ELF-1 (cell line): Measurements from ENCODE around the gene PGLYRP2.
"Not testable (repeated sequence)": the region's sequence is repeated elsewhere in the genome, so short reads cannot be mapped to it uniquely, and the experiment has no call there.

Experiments used
- DNase-seq: peaks from one replicate; pipeline ENCODE4 v3.0.0-alpha.2; 2016; ENCODE audit warnings: low read depth, low spot score

Gene PGLYRP2

GRCh38 chr19:15488489-15489226, 9.4 kb upstream of the PGLYRP2 start:
- no peak for DNase-seq

GRCh38 chr19:15487038-15487437, 7.7 kb upstream of the PGLYRP2 start:
- DNase-seq: no peak

- DNase-seq: not testable (repeated sequence)
Observed at GRCh38 chr19:15485768-15486167, 6.5 kb upstream of the PGLYRP2 start.

GRCh38 chr19:15480996-15481395, 1.7 kb upstream of the PGLYRP2 start:
- DNase-seq: not testable (repeated sequence)

GRCh38 chr19:15476325-15476724, 3.0 kb downstream of the PGLYRP2 start:
- no peak for DNase-seq

GRCh38 chr19:15475611-15476010, 3.7 kb downstream of the PGLYRP2 start:
- no peak for DNase-seq

GRCh38 chr19:15475169-15475568, 4.1 kb downstream of the PGLYRP2 start:
- DNase-seq: no peak

GRCh38 chr19:15473821-15474220, 5.5 kb downstream of the PGLYRP2 start:
- DNase-seq: not testable (repeated sequence)

GRCh38 chr19:15471639-15472101, 7.6 kb downstream of the PGLYRP2 start:
- no peak for DNase-seq

GRCh38 chr19:15469513-15470297, 9.6 kb downstream of the PGLYRP2 start:
- no peak for DNase-seq

- no peak for DNase-seq
Observed at GRCh38 chr19:15468675-15469512, 10.4 kb downstream of the PGLYRP2 start.

GRCh38 chr19:15467734-15468214, 11.5 kb downstream of the PGLYRP2 start:
- DNase-seq: no peak

GRCh38 chr19:15466851-15467733, 12.2 kb downstream of the PGLYRP2 start:
- DNase-seq: no peak

GRCh38 chr19:15464394-15465385, 14.6 kb downstream of the PGLYRP2 start, which contains the start of gene RASAL3:
TSS of gene RASAL3 (minus strand) at chr19:15464544. CDS start at chr19:15464358, 186 bp downstream.
- no peak for DNase-seq

- DNase-seq: no peak
Observed at GRCh38 chr19:15463861-15464371, 15.4 kb downstream of the PGLYRP2 start.

GRCh38 chr19:15461694-15462093, 17.6 kb downstream of the PGLYRP2 start:
- no peak for DNase-seq

GRCh38 chr19:15457701-15458484, 21.4 kb downstream of the PGLYRP2 start:
- no peak for DNase-seq
